H9 (cell line): Measurements from ENCODE around the gene EIF2S2. TPM values are rescaled to one million over a fixed set of nuclear protein-coding genes. Genes with fewer than 3 reads are reported as not detected.

Experiments used
- DNase-seq: peaks from one replicate; pipeline ENCODE4 v3.0.0-alpha.2; 2017
- H2AFZ ChIP-seq: one replicate; pipeline ENCODE4 v1.6.1; 2013; ENCODE audit warnings: mild to moderate bottlenecking, low read length, control low read depth, moderate library complexity
- H2AK5ac ChIP-seq: 2 replicates; pipeline ENCODE4 v1.6.1; 2013; ENCODE audit warnings: low read length, control low read depth, mixed read lengths; ENCODE audit not compliant: insufficient read length
- H2BK120ac ChIP-seq: one replicate; pipeline ENCODE4 v1.6.1; 2013; ENCODE audit warnings: low read depth, mild to moderate bottlenecking, low read length, control low read depth, inconsistent platforms; ENCODE audit not compliant: poor library complexity, severe bottlenecking
- H2BK12ac ChIP-seq: 2 replicates; pipeline ENCODE4 v1.6.1; 2013; ENCODE audit warnings: low read length, control low read depth, mixed read lengths, low read depth; ENCODE audit not compliant: insufficient read length
- H2BK15ac ChIP-seq: 2 replicates; pipeline ENCODE4 v1.6.1; 2013; ENCODE audit warnings: low read depth, low read length, control low read depth
- H2BK20ac ChIP-seq: one replicate; pipeline ENCODE4 v1.6.1; 2013; ENCODE audit warnings: low read depth, mild to moderate bottlenecking, low read length, control low read depth, inconsistent platforms; ENCODE audit not compliant: poor library complexity, severe bottlenecking
- H2BK5ac ChIP-seq: 2 replicates; pipeline ENCODE4 v1.6.1; 2013; ENCODE audit warnings: low read length, control low read depth, mixed read lengths; ENCODE audit not compliant: insufficient read length
- H3K14ac ChIP-seq: 2 replicates; pipeline ENCODE4 v1.6.1; 2013; ENCODE audit warnings: low read length, control low read depth; ENCODE audit not compliant: insufficient read depth
- H3K18ac ChIP-seq: 2 replicates; pipeline ENCODE4 v1.6.1; 2013; ENCODE audit warnings: low read depth, mild to moderate bottlenecking, mixed read lengths, low read length, control low read depth; ENCODE audit not compliant: insufficient read length
- H3K23ac ChIP-seq: 2 replicates; pipeline ENCODE4 v1.6.1; 2013; ENCODE audit warnings: low read length, control low read depth, mixed read lengths, low read depth; ENCODE audit not compliant: insufficient read length
- H3K23me2 ChIP-seq: 2 replicates; pipeline ENCODE4 v1.6.1; 2013; ENCODE audit warnings: low read depth, mild to moderate bottlenecking, mixed read lengths, low read length, control low read depth; ENCODE audit not compliant: insufficient read length, poor library complexity, severe bottlenecking
- H3K27ac ChIP-seq: 2 replicates; pipeline ENCODE4 v1.5.1; 2013; ENCODE audit warnings: low read length, control low read depth, mixed read lengths, low read depth; ENCODE audit not compliant: insufficient read length
- H3K27me3 ChIP-seq: 2 replicates; pipeline ENCODE4 v1.6.1; 2013; ENCODE audit warnings: low read length, control low read depth, inconsistent platforms; ENCODE audit not compliant: insufficient read depth
- H3K4ac ChIP-seq: 2 replicates; pipeline ENCODE4 v1.6.1; 2013; ENCODE audit warnings: low read depth, mild to moderate bottlenecking, control low read depth, inconsistent platforms, low read length, moderate library complexity
- H3K4me1 ChIP-seq: 2 replicates; pipeline ENCODE4 v1.6.1; 2013; ENCODE audit warnings: low read length, control low read depth, inconsistent platforms; ENCODE audit not compliant: insufficient read depth
- H3K4me2 ChIP-seq: 2 replicates; pipeline ENCODE4 v1.6.1; 2013; ENCODE audit warnings: low read length, control low read depth, mixed read lengths; ENCODE audit not compliant: insufficient read length, insufficient read depth
- H3K56ac ChIP-seq: 2 replicates; pipeline ENCODE4 v1.6.1; 2013; ENCODE audit warnings: low read depth, mild to moderate bottlenecking, mixed read lengths, low read length, control low read depth; ENCODE audit not compliant: insufficient read length
- H3K79me1 ChIP-seq: 2 replicates; pipeline ENCODE4 v1.6.1; 2013; ENCODE audit warnings: low read depth, mild to moderate bottlenecking, moderate library complexity, low read length, control low read depth, inconsistent platforms; ENCODE audit not compliant: insufficient read depth, poor library complexity, severe bottlenecking
- H3K79me2 ChIP-seq: 2 replicates; pipeline ENCODE4 v1.6.1; 2013; ENCODE audit warnings: low read length, control low read depth, inconsistent platforms; ENCODE audit not compliant: insufficient read depth
- H3K9ac ChIP-seq: 2 replicates; pipeline ENCODE4 v1.6.1; 2013; ENCODE audit warnings: low read length, control low read depth, mixed read lengths; ENCODE audit not compliant: insufficient read length; ENCODE audit errors: extremely low read depth
- H3K9me3 ChIP-seq: one replicate; pipeline ENCODE4 v1.6.1; 2013; ENCODE audit warnings: low read depth, low read length, inconsistent platforms; ENCODE audit not compliant: control insufficient read depth
- H3T11ph ChIP-seq: one replicate; pipeline ENCODE4 v1.6.1; 2013; ENCODE audit warnings: mild to moderate bottlenecking, low read length, control low read depth, inconsistent platforms
- H4K20me1 ChIP-seq: one replicate; pipeline ENCODE4 v1.6.1; 2013; ENCODE audit not compliant: control insufficient read depth, insufficient read length, insufficient read depth
- H4K5ac ChIP-seq: 2 replicates; pipeline ENCODE4 v1.6.1; 2013; ENCODE audit warnings: low read depth, mild to moderate bottlenecking, mixed read lengths, low read length, control low read depth; ENCODE audit not compliant: insufficient read length
- H4K8ac ChIP-seq: replicated peaks from 2 replicates; pipeline ENCODE4 v1.6.1; 2013; ENCODE audit warnings: low read length, control low read depth, mixed read lengths, low read depth; ENCODE audit not compliant: insufficient read length
- H4K91ac ChIP-seq: 2 replicates; pipeline ENCODE4 v1.6.1; 2013; ENCODE audit warnings: low read depth, mild to moderate bottlenecking, moderate library complexity, mixed read lengths, low read length, control low read depth; ENCODE audit not compliant: insufficient read length
- H3K27ac Mint-ChIP-seq, 3 experiments: 2 replicates in 2 of 3; 3 replicates in 1 of 3; pipeline ENCODE4 v1.8.0; 2020 to 2021; ENCODE audit warnings: mixed read lengths in 3 of 3, mild to moderate bottlenecking in 1 of 3, moderate library complexity in 1 of 3
- H3K27me3 Mint-ChIP-seq: 2 replicates; pipeline ENCODE4 v1.8.0; 2021; ENCODE audit warnings: low read depth, mild to moderate bottlenecking, moderate library complexity, mixed read lengths
- H3K36me3 Mint-ChIP-seq, 3 experiments: 2 replicates in 2 of 3; 3 replicates in 1 of 3; pipeline ENCODE4 v1.8.0; 2020 to 2021; ENCODE audit warnings: low read depth in 3 of 3, mixed read lengths in 3 of 3; ENCODE audit not compliant: insufficient read depth in 1 of 3
- H3K4me1 Mint-ChIP-seq, 2 experiments: 2 replicates each; pipeline ENCODE4 v1.8.0; 2020; ENCODE audit warnings: mixed read lengths in 2 of 2
- H3K4me3 Mint-ChIP-seq, 2 experiments: 2 replicates in 1 of 2; 3 replicates in 1 of 2; pipeline ENCODE4 v1.8.0; 2020 to 2021; ENCODE audit warnings: mild to moderate bottlenecking in 2 of 2, mixed read lengths in 2 of 2, moderate library complexity in 1 of 2
- H3K9me3 Mint-ChIP-seq, 2 experiments: 2 replicates in 1 of 2; 3 replicates in 1 of 2; pipeline ENCODE4 v1.8.0; 2020; ENCODE audit warnings: mild to moderate bottlenecking in 2 of 2, mixed read lengths in 2 of 2, moderate library complexity in 1 of 2
- CTCF ChIP-seq: fragments of 200-600 bp; sonication (generic); conservative IDR thresholded peaks from 3 replicates; pipeline ENCODE4 v1.8.0; 2021; ENCODE audit warnings: antibody characterized with exemption, mild to moderate bottlenecking
- WGBS: extraction: QIAGEN DNeasy Blood & Tissue Kit; methylation state at CpG from one replicate; pipeline ENCODE4 v1.1.7; 2013; ENCODE audit warnings: missing lambda C conversion rate, low lambda C conversion rate, mixed read lengths; ENCODE audit not compliant: insufficient read length; ENCODE audit errors: extremely low coverage; 5-methylcytosine and 5-hydroxymethylcytosine counted together
- total RNA-seq: library from RNA; stranded (reverse); gene quantifications from 2 replicates; pipeline ENCODE4 v1.2.1, GENCODE V29; 2021

Gene EIF2S2
- total RNA-seq, 1 experiment from 2014 or later, result 188 TPM

GRCh38 chr20:34042262-34042661, 69.8 kb downstream of the EIF2S2 start:
- Histone ChIP-seq H3K14ac (no peak overlapping the region), H3K9me3 (no peaks in the 10 kb centered on the region), H3K79me2 (peaks cover 3% of the 10 kb centered on the region; the same call in 1 of the 2 replicates), H3K79me1 (peaks cover 3% of the 10 kb centered on the region), H3K18ac (no peak overlapping the region), H3K23me2 (no peaks in the 10 kb centered on the region), H2BK120ac (no peak overlapping the region), H3T11ph (no peak overlapping the region), H3K27ac (no peak overlapping the region), H2BK20ac (no peak overlapping the region), H4K8ac (no peak overlapping the region), H4K91ac (no peak overlapping the region), H2BK12ac (no peak overlapping the region), H3K4me1 (peaks cover 6% of the 10 kb centered on the region), H3K9ac (no peak overlapping the region), H3K4ac (no peak overlapping the region), H2AK5ac (no peak overlapping the region), H4K5ac (no peak overlapping the region), H3K4me2 (no peak overlapping the region), H3K56ac (no peak overlapping the region), H2BK15ac (no peak overlapping the region), H3K27me3 (no peaks in the 10 kb centered on the region), H2BK5ac (no peak overlapping the region), H3K23ac (no peak overlapping the region), H2AFZ (no peak overlapping the region), H4K20me1 (no peaks in the 10 kb centered on the region)
- no peak for DNase-seq
- peaks cover 0 to 2% (median 0%) of the 10 kb centered on the region in 3 experiments; a peak in 5 of 7 replicates for H3K36me3 Mint-ChIP-seq
- no peak overlapping the region for H3K4me3 Mint-ChIP-seq
- H3K27me3 Mint-ChIP-seq, result no peaks in the 10 kb centered on the region
- no CpG with 5 or more reads among the region's 4 CpGs for WGBS
- peak overlapping the region in 1 of 3 experiments; percentile 23; a peak in 1 of 7 replicates for H3K27ac Mint-ChIP-seq
- TF ChIP-seq CTCF, result no peak
- peaks cover 27 to 30% of the 10 kb centered on the region in 2 experiments for H3K4me1 Mint-ChIP-seq
- H3K9me3 Mint-ChIP-seq, result no peaks in the 10 kb centered on the region
